HG02798 (cell line): ENCODE data around the gene OR51M1.

Experiments
- ATAC-seq: cut with Tn5 transposase; IDR thresholded peaks from one replicate; pipeline ENCODE4 v1.9.1; 2021; ENCODE audit warnings: mild to moderate bottlenecking; ENCODE audit not compliant: unreplicated experiment, poor library complexity

OR51M1 gene

GRCh38 chr11:5384335-5384734 is 723 bp downstream of the OR51M1 start:
- no peak for ATAC-seq

GRCh38 chr11:5390210-5390609 is 6.6 kb downstream of the OR51M1 start:
- no peak for ATAC-seq

- ATAC-seq, result no peak
These were observed 10.5 kb downstream of the OR51M1 start for GRCh38 chr11:5394091-5394490.

GRCh38 chr11:5398936-5399335 is 15.3 kb downstream of the OR51M1 start:
- no peak for ATAC-seq

- ATAC-seq, result no peak
These were observed 21.6 kb downstream of the OR51M1 start for GRCh38 chr11:5405173-5405572.

- no peak for ATAC-seq
These were observed 37.4 kb downstream of the OR51M1 start for GRCh38 chr11:5420993-5421392.

- no peak for ATAC-seq
These were observed 38.2 kb downstream of the OR51M1 start, which contains the start of gene OR51Q1 for GRCh38 chr11:5421811-5422210. Gene OR51Q1, plus strand, starts transcription at chr11:5422111. Its CDS starts 90 bp downstream, at chr11:5422201.

GRCh38 chr11:5423131-5423530 is 39.5 kb downstream of the OR51M1 start:
- no peak for ATAC-seq

- no peak for ATAC-seq
These were observed 57.8 kb downstream of the OR51M1 start, which contains the start of gene OR51I1 for GRCh38 chr11:5441414-5441813. Gene OR51I1, minus strand, starts transcription at chr11:5441514. Its CDS starts 0 bp downstream, at chr11:5441514.
